Stimulated activated CD4-positive, alpha-beta T cell treated with anti-CD3 and anti-CD28 coated beads, Interleukin-1b, Interleukin-23, amount 100 ng/mL, for 24 hours (primary cell): ENCODE data around the gene TNNI2.
A peak's percentile ranks its signal among the peaks of the same experiment; 100 is the strongest.

Experiments used
- DNase-seq, 4 experiments: peaks; one replicate each; pipeline ENCODE4 v3.0.0-alpha.2; 2020; ENCODE audit warnings: low read depth in 4 of 4, low spot score in 1 of 4

Gene TNNI2

GRCh38 chr11:1844221-1845094 lies 5.7 kb downstream of the TNNI2 start:
- no peak for DNase-seq

GRCh38 chr11:1845095-1845429 lies 6.3 kb downstream of the TNNI2 start:
- DNase-seq = no peak

- DNase-seq = no peak
These were observed 7.0 kb downstream of the TNNI2 start for GRCh38 chr11:1845561-1846452.

GRCh38 chr11:1846453-1846932 lies 7.7 kb downstream of the TNNI2 start:
- no peak for DNase-seq

DNA sequence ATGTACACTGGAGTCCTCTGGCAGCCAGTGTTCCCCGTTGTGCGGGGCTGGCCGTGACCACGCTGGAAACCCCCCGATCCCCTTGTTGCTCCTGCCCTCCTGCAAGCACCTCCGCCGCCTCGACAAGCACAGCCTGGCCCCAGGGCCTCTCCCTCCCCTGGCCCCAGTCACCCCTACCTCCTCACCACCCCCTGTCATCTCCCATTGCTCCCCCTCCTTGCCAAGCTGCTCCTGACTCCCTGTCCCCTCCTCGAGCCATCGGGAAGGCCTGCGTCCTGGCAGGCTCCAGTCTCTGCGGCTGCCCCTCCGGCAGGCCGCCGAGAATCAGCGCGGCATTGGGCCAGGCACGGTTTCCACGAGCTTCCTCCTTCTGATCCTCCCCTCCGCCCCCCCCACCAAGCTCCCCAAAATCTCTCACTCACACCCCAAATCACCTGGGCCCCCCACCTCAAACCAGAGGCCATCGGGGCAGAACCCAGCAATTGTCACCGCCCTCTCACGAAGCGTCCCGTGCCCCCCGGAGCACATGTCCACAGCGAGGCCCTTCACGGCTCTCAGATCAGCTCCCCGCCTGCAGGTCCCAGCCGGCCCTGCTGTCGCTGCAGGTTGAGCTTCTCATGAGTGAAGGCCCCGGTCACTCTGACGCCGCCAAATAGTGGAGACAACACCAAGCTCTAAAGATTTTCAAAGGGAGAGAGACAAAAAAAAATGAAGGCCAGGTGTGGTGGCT lies 8.4 kb downstream of the TNNI2 start:
- no peak for DNase-seq

DNA sequence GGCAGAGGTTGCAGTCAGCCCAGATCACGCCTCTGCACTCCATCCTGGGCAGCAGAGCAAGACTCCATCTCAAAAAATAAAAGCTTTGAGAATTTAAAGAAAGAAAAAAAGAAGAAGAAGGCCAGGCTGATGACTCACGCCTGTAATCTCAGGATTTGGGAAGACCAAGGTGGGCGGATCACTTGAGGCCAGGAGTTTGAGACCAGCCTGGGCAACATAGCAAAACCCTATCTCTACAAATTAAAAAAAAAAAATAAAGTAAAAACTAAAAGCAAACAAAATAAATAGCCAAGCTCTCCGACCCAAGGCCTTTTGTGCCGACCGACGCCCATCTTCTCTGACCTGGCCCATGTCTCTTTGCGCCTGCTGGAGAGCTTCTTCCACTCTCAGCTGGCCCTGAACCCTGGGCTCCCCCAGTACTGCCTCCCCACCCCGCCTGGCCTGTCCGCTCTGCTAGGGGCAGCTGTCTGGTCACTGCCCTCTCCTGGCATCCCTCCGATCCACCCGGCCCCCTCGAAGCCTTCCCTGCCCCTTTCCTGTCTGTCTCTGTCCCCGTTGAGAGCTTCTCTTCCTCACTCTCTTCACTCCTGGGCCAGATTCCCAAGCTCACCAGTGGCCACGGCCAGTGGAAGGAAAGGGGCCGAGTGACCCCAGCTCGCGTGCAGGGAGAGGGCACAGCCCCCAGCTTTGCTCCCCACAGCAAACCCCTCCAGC lies 9.3 kb downstream of the TNNI2 start:
- DNase-seq = no peak

DNA sequence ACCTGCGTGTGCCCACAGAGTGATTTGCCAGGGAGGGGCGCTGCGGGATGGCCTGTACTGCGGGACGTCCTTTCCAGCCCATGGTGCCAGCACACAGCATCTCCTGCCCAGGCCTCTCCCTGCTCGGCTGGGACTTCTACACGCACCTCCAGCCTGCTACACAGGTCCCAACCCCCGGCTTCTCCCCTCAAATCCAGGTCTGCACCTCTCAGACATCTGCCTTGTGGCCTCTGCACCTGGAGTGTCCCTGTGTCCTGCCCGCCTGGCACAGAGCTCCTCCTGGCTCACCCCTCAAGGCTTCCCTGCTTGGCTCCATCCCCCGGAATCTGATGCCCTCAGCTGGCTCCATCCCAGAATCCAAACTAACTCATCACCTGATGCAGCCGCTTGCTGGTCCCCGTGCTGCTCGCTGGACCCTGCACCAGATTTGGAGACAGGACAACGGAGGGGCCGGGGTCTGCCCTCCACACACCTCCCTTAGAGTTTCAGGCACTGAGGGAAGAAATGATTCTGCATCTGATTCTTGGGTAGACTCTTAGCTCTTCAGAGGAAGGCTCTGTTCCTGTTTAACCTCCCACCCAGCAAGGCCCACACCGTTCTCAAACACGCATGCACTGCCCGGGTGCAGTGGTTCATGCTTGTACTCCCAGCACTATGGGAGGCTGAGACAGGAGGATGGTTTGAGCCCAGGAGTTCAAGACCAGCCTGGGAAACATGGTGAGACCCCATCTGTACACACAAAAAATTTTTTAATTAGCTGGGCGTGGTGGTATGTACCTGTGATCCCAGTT lies 10.1 kb downstream of the TNNI2 start:
- no peak for DNase-seq

- DNase-seq = no peak
These were observed 12.8 kb downstream of the TNNI2 start for GRCh38 chr11:1851468-1852180.

DNA sequence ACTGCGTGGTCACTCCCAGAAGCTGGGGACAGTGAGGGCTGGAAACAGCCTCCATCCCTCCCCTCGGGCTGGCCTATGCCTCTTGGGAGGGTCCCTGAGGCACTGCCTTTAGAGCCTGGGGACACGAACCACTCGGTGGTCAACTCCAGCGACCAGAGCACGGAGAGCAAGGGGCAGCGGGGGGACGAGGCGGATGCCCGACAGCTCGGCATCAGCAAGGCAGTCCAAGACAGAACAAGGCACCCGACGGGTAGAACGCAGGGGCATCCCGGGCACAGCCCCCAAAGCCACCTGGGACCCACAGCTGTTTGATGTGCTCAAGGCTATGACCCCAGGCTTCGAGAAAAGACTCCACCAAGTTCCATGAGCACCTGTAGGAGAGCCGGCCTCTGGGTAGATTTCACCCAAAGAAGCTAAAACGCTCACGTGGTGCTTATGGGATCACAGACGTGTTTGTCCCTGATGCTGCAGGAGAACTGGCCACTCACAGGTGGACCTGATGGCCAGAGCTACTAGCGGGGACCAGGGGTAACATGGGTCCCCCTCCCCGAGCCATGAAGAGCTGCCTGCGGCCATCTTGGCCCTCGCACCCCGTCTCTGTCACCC lies 13.6 kb downstream of the TNNI2 start:
- DNase-seq = no peak

GRCh38 chr11:1852877-1853276 lies 14.1 kb downstream of the TNNI2 start, which contains the start of gene LSP1:
Gene LSP1, plus strand, starts transcription at chr11:1853084. Its CDS starts 61 bp downstream, at chr11:1853145.
- peak; percentile 46 to 78 (median 54) for DNase-seq

DNA sequence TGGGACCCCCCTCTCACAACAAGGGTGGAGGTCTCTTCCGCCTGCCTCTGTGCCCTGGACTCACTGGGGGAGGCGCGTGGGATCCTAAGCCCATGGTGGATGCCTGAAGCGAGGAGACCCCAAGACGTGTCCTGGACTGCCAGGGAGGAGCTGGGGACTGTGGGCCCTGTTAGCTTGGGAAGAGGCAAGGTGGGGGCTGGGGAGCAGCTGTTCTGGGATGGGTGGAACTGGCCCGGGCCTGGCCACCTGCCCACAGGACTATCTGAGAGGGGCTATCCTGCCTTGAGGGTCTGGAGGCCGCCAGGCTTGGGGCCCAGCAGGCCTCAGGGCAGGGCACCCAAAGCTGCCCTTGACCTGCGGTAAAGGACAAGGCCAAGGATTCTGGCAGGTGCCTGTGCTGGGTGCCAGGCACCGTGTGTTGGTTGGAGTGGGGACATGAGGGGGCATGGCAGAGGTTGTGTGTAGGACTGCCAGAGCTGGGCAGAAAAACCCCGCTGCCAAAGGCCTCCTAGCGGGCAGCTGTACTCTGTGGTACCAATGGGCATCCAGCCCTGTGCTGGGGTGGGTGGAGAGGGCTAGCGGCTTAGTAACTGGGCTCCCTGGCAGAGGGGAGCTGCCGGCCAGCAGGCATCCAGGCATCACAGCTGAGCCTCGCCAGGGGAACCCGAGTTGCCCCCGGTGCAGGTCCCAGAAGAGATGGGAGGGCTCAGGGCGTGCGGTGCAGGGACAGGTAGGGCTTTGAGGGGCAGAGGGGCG lies 14.8 kb downstream of the TNNI2 start:
- DNase-seq = no peak

- no peak for DNase-seq
These were observed 15.6 kb downstream of the TNNI2 start for GRCh38 chr11:1854132-1854948.

DNA sequence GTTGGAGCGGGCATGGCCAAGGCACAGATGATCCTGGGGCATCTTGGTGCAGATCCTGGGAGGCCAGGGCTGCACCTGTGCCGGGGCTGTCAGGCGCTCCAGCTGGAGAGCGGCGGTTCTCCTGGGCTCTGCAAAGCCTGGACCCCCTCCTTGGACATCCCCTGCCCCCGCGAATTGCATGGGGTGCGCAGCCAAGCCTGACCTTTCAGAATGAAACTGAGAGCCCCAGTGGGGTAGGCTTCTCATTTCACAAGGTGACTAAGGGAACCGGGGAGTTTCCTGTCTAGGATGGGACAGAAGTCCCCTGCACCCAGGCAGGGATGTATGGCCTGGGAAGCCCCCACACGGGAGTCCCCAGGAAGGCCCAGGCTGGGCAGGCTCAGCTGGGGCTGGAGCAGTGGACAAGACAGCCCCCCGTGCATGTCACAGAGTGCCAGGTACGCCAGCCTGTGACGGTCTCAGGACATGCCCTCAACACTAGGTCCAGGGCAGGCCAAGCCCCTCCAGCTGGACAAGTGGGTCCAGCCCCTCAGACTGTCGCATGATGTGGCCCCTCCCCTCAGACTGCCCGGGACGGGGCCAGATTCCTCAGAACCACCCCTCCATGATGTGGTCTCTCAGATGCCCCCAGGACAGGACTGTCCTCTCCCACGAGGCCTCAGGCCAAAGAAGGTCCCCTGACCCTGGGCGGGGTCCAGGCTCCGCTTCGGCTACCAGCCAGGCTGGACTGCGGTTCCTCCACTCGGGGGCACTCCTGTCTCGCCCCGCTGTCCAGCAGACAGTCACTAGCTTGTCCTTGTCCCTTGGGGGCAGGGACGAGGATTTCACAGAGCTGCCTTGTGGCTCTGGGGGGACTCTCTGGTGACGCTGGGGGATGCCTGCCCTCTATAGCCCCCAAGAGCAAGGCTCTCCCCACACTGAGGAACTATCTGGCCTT lies 16.4 kb downstream of the TNNI2 start:
- no peak for DNase-seq

GRCh38 chr11:1855886-1856265 lies 17.1 kb downstream of the TNNI2 start:
- no peak for DNase-seq

- DNase-seq = no peak
These were observed 17.7 kb downstream of the TNNI2 start for GRCh38 chr11:1856306-1857005.

- no peak for DNase-seq
These were observed 18.3 kb downstream of the TNNI2 start for GRCh38 chr11:1857064-1857463.
